ENCODE data around the gene ARHGDIB.

- TF ChIP-seq POLR2A (IDR thresholded peaks at IDR 0.05; ENCODE audit: low read depth, low read length) (no peak), TAF1 (IDR thresholded peaks at IDR 0.05; ENCODE audit: low read depth, low read length) (no peak), POLR2AphosphoS5 (IDR thresholded peaks at IDR 0.05; ENCODE audit: low read depth, low read length) (no peak), PAX5 (IDR thresholded peaks at IDR 0.05; ENCODE audit: insufficient read depth, low read length, severe bottlenecking) (no peak)
These were observed 23.7 kb downstream of the ARHGDIB start for GRCh38 chr12:14937689-14938088.
